ENCODE measurements around the gene PDCD1. TPM values are rescaled to one million over a fixed set of nuclear protein-coding genes. Genes with fewer than 3 reads are reported as not detected.

Gene PDCD1
- total RNA-seq, 1 donor, result not detected

GRCh38 chr2:241866790-241867645 lies 8.3 kb upstream of the PDCD1 start:
- no peak overlapping the region for H3K4me3 ChIP-seq (ENCODE audit: low read depth, low read length)
- TF ChIP-seq, protein P1, sequence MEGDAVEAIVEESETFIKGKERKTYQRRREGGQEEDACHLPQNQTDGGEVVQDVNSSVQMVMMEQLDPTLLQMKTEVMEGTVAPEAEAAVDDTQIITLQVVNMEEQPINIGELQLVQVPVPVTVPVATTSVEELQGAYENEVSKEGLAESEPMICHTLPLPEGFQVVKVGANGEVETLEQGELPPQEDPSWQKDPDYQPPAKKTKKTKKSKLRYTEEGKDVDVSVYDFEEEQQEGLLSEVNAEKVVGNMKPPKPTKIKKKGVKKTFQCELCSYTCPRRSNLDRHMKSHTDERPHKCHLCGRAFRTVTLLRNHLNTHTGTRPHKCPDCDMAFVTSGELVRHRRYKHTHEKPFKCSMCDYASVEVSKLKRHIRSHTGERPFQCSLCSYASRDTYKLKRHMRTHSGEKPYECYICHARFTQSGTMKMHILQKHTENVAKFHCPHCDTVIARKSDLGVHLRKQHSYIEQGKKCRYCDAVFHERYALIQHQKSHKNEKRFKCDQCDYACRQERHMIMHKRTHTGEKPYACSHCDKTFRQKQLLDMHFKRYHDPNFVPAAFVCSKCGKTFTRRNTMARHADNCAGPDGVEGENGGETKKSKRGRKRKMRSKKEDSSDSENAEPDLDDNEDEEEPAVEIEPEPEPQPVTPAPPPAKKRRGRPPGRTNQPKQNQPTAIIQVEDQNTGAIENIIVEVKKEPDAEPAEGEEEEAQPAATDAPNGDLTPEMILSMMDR (IDR thresholded peaks at IDR 0.05; ENCODE audit: insufficient read depth, low read depth, low read length), result no peak
- DNase-seq (ENCODE audit: low read depth), result no peak

DNA sequence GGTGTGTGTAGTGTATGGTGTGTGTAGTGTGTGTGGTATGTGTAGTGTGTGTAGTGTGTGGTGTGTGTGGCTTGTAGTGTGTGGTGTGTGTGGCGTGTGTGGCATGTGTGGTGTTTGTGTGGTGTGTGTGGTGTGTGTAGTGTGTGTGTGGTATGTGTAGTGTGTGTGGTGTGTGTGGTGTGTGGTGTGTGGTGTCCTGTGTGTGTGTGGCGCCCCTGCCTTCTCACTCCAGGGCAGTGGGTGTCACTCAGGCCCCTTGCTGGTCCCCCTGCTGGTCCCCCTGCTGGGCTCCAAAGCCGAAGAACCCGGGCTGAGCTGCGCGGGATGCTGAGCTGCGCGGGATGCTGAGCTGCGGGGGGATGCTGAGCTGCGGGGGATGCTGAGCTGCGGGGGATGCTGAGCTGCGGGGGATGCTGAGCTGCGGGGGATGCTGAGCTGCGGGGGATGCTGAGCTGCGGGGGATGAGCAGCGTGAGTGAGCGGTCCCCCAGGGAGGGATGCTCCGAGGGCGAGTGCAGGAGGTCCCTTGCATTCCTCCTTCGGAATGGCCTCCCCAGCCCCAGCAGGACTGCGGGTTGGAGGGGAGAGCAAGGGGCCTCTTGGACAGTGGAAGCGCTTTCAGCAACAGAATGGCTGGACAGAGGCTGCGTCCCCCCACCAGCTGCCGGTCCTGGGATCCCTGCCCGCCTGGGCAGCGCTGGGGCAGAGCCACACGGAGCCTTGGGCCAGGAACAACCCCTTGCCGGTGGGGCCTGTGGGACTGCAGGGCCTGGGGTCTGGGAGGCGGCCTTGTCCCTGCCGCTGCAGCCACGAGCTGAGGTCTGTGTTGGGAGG lies 7.5 kb upstream of the PDCD1 start:
- H3K4me3 ChIP-seq (ENCODE audit: low read depth, low read length), result no peak overlapping the region
- DNase-seq (ENCODE audit: low read depth), result no peak
- TF ChIP-seq, protein P1 (IDR thresholded peaks at IDR 0.05; ENCODE audit: insufficient read depth, low read depth, low read length), result no peak

- no peak overlapping the region for H3K4me3 ChIP-seq (ENCODE audit: low read depth, low read length)
- no peak for DNase-seq (ENCODE audit: low read depth)
- TF ChIP-seq, protein P1 (IDR thresholded peaks at IDR 0.05; ENCODE audit: insufficient read depth, low read depth, low read length), result no peak
Measured at GRCh38 chr2:241865416-241865956, 6.8 kb upstream of the PDCD1 start.

- TF ChIP-seq, protein P1 (IDR thresholded peaks at IDR 0.05; ENCODE audit: insufficient read depth, low read depth, low read length), result no peak
- DNase-seq (ENCODE audit: low read depth), result no peak
Measured at GRCh38 chr2:241864850-241865213, 6.1 kb upstream of the PDCD1 start.

GRCh38 chr2:241864168-241864849 lies 5.6 kb upstream of the PDCD1 start:
- no peak overlapping the region for H3K4me3 ChIP-seq (ENCODE audit: low read depth, low read length)
- TF ChIP-seq, protein P1 (IDR thresholded peaks at IDR 0.05; ENCODE audit: insufficient read depth, low read depth, low read length), result no peak
- no peak for DNase-seq (ENCODE audit: low read depth)

More at GRCh38 chr2:241864850-241865213, 6.1 kb upstream of the PDCD1 start:
- H3K4me3 ChIP-seq (ENCODE audit: low read depth, low read length), result no peak overlapping the region

DNA sequence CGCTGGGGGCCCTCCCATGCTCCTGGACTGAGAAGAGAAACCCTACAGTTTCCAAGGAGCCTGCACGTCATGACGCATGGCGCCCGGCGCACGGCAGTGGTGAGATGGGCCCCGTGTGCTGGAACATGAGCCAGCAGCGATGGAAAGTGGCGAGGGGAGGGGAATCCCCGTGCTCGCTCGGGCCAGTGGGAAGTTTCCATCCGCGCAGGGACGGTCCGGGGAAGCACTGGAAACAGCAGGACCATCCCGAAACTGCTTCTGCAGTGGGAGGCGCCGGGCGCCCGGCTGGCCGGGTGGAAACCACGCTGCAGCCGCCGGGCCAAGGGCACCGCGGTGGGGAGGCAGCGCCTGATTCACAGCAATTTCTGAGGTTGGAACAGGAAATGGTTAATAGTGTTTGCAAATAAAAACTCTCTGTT lies 4.9 kb upstream of the PDCD1 start:
- TF ChIP-seq, protein P1 (IDR thresholded peaks at IDR 0.05; ENCODE audit: insufficient read depth, low read depth, low read length), result no peak
- peak; percentile 53 for DNase-seq (ENCODE audit: low read depth)
- H3K4me3 ChIP-seq (ENCODE audit: low read depth, low read length), result no peak overlapping the region
